AML-193 (cell line): ENCODE data around the gene TRNAU1AP.
"Not testable (repeated sequence)": the region's sequence is repeated elsewhere in the genome, so short reads cannot be mapped to it uniquely, and the experiment has no call there.

Source experiments
- DNase-seq, 2 experiments: peaks; one replicate each; lab custom pipeline; 2025; lab: John Stamatoyannopoulos, UW

TRNAU1AP gene

DNA sequence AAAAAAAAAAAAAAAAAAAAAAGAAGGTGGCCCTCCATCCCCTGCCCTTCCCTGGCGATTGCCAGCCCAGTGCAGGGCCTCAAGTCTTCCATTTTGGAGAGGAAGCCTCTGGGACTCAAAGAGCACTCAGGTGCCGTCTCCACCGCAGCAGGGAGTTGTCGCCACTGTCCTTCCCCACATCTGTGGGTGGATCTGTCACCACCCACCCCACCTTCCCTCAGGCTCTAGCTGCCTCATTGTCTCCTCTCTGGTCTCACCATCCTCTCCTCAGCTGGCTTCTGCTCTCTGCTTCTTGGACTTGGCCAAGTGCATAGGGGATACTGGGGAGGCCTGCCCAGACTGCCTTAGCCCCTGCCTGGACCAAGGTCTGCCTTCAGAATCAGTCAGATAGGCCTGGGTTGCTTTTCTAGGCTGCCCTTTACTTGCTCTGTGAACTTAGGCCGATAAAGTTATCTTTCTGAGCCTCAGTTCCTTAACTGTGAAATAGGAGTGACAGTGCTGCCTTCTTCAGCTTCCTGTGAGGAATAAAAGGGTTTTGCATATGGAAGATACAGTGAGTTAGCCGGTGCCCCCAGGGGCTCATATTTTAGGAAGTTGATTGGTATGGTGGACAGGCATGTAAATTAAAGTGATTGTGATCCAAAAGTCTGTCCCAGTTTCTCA, 31.3 kb upstream of the TRNAU1AP start:
- DNase-seq, result no peak

DNA sequence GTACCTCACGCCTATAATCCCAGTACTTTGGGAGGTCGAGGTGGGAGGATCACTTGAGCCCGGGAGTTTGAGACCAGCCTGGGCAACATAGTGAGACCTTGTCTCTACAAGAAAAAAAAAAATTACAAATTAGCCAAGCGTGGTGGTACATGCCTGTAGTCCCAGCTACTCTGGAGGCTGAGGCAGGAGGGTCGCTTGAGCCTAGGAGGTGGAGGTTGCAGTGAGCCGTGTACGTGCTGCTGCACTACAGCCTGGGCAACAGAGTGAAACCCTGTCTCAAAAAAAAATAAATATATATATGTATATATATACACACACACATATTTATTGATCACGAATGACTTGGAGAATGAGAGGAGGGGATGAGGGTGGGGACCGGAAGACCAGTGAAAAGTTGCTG, 30.3 kb upstream of the TRNAU1AP start:
- not testable (repeated sequence) for DNase-seq

DNA sequence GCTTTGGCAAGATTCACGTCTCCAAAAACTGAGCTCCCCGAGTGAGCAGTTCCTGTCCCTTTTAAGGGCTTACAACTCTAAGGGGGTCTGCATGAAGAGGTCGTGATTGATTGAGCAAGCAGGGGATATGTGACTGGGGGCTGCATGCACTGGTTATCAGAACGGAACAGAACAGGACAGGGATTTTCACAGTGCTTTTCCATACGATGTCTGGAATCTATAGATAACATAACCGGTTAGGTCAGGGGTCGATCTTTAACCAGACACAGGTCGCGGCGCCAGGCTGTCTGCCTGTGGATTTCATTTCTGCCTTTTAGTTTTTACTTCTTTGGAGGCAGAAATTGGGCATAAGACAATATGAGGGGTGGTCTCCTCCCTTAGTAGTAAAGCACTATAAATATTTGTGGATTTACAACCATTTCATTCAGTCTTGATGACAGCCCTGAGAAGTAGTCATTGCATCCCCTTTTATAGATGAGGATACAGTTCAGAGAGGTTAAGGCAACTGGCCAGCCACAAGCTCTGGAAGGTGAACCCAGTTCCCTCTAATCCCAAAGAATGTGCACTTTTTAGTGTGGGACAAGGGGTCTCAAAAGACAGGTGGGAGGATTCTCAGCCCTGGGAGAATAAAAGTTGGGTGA, 27.8 kb upstream of the TRNAU1AP start:
- DNase-seq, result not testable (repeated sequence)

DNA sequence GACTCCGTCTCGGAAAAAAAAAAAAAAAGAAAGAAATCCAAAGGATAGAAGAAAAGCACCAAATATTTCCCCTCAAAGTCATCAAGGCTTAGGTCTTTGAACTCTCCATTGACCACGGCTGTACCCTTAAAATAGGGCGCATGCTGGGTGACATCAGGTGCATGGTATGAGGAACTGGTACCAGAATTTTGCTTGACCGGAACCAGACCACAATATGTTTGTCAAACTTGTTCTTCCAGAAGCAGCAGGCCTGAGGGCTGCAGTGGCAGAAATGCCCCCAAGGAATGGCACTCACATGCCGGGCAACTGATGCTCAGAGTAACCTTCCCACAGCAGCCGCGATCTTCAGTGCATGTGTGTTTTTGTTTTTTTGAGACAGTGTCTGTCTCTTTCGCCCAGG, 26.0 kb upstream of the TRNAU1AP start:
- DNase-seq, result no peak

DNA sequence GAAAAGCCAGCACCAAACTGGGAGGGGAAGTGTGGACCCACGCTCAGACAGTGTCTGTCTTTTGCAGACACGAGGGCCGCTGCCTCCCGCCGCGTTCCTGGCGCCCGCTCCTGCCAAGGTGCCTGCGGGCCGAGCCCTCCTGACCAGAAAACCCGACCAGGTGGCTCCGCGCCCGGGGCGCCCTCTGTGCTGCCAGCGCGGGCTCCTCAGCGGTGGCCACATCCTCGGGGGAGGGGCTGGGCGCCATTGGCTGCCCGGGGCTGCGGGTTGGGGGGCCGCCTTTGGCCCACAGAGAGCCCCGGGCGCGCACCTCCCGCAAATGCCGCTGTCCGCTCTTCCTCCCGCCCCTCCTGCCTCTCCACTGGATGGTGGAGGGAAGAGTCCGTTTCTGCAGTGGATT, 22.4 kb upstream of the TRNAU1AP start:
- no peak for DNase-seq

DNA sequence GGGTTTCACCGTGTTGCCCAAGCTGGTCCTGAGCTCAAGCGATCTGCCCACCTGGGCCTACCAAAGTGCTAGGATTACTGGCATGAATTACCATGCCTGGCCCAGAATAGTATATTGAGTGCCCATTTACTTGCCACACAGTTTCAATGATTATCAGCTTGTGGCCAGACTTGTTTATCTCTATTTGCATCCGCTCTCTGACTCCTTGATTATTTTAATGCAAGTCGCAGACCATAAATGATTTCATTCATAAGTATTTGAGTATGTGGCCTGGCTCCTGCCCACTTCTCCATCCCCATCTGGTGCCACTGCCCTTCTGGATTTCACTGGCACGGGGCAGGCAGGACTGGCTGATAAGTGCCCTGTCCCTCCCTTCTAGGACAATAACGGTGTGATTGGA, 18.2 kb upstream of the TRNAU1AP start:
- DNase-seq, result no peak

DNA sequence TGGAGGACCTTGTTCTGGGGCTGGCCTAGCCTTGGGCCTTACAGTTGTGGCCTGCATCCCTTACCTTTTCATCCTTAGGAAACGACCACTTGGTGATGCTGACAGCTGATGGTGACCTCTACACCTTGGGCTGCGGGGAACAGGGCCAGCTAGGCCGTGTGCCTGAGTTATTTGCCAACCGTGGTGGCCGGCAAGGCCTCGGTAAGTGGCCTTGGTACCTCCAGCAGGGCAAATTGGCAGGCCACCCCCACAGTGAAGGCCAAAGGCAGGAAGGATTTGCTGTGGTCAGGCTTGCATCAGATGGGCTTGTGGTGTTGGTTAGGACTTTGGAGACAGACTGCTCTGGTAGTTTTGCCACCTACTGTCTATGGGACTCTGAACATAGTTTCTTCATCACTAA, 17.7 kb upstream of the TRNAU1AP start:
- DNase-seq, result no peak

DNA sequence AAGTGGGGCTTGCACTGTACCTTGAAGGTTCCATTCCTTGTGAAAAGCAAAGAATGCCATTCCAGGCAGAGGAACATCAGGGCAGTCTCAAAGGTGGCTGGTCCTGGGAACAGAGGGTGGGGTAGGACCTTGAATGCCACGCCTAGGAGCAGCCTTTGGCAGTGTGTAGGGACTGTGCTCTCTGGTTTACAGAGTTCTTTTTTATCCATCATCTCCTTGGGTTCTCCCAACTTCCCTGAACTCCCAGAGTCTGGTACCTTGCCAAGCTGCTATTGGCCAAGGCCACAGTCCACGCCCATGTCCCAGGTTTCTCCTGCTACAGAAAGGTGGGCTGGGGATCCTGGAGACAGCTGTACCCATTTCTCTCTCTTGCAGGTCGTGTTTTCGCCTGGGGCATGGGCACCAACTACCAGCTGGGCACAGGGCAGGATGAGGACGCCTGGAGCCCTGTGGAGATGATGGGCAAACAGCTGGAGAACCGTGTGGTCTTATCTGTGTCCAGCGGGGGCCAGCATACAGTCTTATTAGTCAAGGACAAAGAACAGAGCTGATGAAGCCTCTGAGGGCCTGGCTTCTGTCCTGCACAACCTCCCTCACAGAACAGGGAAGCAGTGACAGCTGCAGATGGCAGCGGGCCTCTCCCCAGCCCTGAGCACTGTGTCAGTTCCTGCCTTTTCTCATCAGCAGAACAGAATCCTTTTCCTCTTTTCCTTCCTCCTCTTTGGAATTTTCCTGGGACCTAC, 15.3 kb upstream of the TRNAU1AP start:
- no peak for DNase-seq

DNA sequence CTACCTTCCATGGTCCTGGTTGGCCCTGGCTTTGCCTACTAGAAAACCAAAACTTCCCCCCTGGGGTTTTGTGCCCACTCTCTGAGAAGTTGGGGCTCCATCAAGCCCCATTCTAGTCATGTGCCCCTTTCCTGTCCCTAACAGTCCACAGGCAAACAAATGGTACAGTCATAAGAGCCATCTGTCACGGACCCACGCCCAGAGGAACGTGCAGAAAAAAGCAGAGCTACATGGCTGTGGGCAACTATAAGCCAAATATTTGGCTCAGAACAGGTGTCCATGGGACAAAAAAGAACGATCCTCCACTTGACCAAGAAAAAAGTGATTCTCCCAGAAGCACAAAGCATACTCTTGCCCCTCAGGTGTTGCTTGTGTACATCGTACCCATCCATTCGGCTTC, 14.6 kb upstream of the TRNAU1AP start:
- no peak for DNase-seq

DNA sequence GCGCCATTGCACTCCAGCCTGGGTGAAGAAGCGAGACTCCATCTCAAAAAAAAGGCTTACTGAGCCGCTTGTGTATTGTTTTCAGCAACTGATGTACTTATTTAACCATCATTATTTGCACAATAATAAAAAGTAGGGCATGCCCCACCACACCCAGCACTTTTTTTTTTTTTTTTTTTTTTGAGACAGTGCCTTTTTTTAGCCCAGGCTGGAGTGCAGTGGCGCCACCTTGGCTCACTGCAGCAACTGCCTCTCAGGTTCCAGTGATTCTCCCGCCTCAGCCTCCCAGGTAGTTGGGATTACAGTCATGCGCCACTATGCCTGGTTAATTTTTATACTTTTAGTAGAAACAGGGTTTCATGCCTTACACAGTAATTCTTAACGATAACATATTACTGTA, 12.2 kb upstream of the TRNAU1AP start:
- DNase-seq, result no peak

DNA sequence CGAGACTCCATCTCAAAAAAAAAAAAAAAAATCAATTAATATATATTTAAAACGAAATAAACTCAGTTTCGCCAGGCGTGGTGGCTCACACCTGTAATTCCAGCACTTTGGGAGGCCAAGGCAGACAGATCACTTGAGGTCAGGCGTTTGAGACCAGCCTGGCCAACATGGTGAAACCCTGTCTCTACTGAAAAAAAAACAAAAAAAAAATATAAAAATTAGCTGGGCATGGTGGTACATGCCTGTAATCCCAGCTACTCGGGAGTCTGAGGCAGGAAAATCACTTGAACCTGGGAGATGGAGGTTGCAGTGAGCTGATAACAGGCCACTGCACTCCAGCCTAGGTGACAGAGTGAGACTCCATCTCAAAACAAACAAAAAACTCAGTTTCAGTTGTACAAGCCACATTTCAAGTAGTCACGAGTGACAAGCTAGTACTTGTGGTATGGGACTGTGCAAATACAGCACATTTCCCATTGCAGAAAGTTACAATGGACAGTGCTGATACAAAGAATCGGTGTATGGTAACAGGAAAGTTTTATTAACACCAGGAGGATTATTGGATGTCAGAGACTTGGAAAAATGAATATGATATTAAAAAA, 11.4 kb upstream of the TRNAU1AP start:
- not testable (repeated sequence) for DNase-seq

DNA sequence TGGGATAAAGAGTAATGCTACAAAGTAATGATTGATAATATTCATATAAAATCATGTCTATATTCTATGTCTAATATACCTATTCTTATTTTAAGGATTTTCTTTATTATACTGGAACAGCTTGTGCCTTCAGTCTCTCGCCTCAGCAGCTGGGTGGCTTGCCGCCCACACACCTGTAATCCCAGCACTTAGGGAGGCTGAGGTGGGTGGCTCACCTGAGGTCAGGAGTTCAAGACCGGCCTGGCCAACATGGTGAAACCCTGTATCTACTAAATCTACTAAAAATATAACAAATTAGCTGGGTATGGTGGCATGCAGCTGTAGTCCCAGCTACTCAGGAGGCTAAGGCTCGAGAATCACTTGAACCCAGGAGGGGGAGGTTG, 7.6 kb upstream of the TRNAU1AP start:
- no peak for DNase-seq

DNA sequence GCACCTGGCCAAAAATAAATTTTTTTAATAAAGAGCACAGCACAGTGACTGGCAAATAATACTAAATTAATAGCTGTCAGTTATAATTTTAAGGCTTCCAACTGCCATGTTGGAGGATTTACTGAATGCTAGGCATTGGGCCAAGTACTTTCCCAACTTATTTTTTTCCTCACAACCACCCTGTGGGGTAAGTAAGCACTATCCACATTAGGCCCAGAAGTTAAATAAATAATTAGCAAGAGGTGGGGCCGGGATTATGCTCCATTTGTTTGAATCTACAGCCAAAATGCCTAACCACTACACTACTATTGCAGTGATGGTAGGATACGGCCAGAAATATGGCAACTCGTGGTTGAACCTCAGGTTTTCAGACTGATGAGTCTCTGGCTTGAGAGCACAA, 4.6 kb upstream of the TRNAU1AP start:
- no peak for DNase-seq

DNA sequence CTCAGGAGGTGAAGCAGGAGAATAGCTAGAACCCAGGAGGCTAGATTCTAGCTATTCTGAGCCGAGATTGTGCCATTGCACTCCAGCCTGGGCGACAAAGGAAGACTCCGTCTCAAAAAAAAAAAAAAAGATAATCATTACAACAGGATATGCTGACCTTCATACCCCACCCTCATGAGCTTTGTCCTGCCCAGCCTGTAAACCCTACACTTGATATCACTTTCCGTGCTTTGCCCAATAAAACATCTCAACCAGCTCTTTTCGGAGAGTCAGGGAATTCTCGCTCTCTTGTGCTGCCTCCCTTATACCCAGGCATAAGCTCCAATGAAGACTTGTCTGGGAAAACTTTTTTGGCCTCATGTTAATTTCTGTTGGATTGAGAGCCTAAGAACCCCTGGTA, 1.5 kb upstream of the TRNAU1AP start:
- DNase-seq, result no peak

DNA sequence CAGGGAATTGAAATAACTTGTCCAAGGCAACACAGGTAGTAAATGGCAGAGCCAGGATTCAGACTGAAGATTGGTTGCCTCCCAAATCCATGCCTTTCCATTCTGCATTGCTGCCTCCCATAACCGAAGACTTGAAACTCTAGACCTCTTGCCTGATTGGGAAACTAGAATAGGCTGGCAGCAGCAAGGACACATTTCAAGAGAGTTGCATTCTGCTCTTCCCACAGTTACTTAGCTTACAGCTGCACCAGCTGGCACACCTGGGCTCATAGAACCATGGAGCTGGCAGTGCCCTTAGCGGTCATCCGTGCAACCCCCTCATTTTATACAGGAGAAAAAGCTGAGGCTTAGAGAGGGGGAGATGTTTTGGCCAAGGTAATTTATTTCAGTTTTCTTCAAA, 8.0 kb downstream of the TRNAU1AP start:
- no peak for DNase-seq

DNA sequence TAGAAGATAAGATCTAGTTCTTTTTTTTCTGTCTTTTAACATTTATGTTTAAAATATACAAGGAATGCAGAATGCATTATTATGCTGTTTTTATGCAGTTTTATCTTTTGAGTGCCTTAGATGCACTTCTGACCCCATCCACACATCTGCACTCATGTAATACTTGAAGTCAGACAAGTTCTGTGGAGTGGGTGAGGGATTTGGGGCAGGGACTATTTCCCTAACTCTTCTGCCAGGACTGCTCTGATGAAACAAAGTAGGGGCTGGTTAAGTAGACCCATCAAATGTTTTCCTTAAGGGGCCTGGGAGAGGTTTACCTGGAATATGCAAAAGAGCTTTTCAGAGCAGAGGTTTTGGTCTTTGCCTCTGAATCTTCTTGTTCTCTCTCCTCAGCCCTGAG, 11.4 kb downstream of the TRNAU1AP start:
- no peak for DNase-seq

DNA sequence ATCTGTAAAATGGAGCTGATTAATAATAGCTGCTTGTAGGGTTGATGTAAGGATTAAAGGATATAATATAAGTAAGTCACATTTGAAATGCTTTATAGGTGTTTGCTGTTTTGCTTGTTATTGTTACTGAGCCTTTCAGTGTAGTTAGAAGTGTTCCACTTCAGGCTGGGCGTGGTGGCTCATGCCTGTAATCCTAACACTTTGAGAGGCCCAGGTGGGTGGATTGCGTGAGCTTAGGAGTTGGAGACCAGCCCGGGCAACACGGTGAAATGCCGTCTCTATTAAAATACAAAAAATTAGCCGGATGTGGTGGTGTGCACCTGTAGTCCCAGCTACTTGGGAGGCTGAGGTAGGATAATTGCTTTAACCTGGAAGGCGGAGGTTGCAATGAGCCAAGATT, 12.2 kb downstream of the TRNAU1AP start:
- no peak for DNase-seq

DNA sequence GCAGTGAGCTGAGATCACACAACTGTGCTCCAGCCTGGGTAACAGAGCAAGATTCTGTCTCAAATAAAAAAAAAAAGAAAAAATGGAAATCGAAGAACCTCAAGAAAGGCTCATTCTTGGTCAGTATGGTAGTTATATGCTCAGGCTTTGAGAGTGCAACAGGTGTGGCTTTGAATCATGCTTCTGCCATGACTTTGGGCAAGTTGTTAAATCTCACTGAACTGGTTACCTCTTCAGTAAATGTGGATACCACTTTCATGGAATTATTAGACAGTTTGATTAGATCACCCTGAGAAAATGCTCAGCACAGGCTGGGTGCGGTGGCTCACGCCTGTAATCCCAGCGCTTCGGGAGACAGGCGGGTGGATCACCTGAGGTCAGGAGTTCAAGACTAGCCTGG, 12.8 kb downstream of the TRNAU1AP start:
- no peak for DNase-seq

DNA sequence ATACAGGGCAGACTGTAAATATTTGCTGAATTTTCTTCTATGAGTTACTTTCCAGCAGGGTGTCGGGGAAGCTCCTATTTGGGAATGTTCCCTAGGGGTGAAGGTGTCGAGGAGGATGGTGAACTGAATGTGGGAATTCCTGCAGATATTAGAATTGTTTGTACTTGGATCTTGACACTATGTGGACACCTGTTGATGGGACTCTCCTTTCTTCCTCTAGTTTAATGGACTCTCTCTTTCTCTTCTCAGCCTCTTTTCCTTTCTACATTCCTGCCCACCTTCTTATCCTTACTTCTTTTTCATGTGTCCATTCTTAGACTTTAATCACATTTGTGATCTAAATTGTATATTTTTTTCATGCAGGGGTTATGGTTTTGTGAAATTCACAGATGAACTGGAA, 14.0 kb downstream of the TRNAU1AP start:
- DNase-seq, result no peak

DNA sequence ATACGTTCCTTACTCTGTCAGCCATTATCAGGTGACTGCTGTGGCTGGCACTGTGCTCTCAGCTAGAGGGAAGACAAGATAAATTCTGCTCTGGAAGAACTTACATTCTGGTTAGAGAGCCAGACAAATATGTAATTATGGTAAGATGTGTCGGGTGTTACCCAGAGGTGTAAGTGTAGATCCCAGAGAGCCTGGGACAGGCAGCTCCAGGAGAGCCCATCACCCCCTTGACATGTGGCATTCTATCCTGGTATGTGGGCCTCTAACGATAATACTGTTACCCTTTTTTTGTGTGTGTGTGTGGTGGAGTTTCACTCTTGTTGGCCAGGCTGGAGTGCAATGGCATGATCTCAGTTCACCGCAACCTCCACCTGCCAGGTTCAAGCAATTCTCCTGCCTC, 19.0 kb downstream of the TRNAU1AP start:
- no peak for DNase-seq

DNA sequence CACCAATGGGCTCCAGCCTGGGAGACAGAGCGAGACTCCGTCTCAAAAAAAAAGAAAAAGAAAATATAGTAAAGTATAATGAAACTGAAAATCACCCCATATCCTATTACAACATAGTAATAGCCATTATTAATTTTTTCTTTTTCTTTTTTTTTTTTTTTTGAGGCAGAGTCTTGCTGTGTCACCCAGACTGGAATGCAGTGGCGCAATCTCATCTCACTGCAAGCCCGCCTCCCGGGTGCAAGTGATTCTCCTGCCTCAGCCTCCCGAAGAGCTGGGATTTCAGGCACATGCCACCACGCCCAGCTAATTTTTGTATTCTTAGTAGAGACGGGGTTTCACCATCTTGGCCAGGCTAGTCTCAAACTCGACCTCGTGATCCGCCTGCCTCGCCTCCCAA, 20.0 kb downstream of the TRNAU1AP start:
- DNase-seq, result not testable (repeated sequence)

DNA sequence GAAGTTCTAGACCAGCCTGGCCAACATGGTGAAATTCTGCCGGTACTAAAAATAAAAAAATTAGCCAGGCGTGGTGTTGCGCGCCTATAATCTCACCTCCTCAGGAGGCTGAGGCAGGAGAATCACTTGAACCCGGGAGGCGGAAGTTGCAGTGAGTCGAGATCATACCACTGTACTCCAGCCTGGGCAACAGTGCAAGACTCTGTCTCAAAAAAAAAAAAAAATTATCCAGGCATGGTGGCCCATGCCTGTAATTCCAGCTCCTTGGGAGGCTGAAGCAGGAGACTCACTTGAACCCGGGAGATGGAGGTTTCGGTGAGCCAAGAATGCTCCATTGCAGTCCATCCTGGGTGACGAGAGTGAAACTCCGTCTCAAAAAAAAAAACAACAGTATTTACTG, 20.7 kb downstream of the TRNAU1AP start:
- no peak for DNase-seq

DNA sequence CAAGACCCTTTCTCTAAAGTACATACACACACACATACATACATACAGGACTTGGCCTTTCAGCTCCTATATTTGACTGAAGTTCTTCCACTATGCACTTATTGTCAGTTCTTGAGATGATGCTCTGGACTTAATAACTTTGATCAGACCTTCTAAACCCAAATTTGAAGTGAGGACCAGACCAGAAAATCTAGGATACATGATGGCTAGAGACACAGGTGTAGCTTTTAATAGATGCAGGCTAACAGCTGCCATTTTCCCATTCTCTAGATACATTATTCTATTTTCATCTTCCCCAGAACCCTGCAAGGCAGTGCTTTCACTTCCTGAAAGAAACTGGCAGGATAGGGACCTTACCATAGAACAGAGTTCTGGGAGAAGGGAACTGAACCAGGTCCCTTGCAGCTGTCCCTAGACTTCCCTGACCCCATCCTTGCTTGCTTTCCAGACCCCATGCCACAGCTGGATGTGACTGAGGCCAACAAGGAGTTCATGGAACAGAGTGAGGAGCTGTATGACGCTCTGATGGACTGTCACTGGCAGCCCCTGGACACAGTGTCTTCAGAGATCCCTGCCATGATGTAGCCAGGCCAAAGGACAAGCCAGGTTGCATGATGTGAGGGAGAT, 24.3 kb downstream of the TRNAU1AP start:
- DNase-seq, result no peak
